ENCODE results near the gene DYNC1H1.
A peak's percentile ranks its signal among the peaks of the same experiment; 100 is the strongest.
"Not testable (repeated sequence)": the region's sequence is repeated elsewhere in the genome, so short reads cannot be mapped to it uniquely, and the experiment has no call there.

The DYNC1H1 gene

GRCh38 chr14:102063808-102064429 is 99.5 kb downstream of the DYNC1H1 start:
- no peak for DNase-seq (ENCODE audit: low read depth, low spot score)

- not testable (repeated sequence) for DNase-seq (ENCODE audit: low read depth, low spot score)
Observed at GRCh38 chr14:102064590-102064989, 100.2 kb downstream of the DYNC1H1 start.

GRCh38 chr14:102066041-102066451 is 101.7 kb downstream of the DYNC1H1 start:
- no peak for DNase-seq (ENCODE audit: low read depth, low spot score)

GRCh38 chr14:102071283-102071998 is 107.1 kb downstream of the DYNC1H1 start:
- DNase-seq (ENCODE audit: low read depth, low spot score) = no peak

GRCh38 chr14:102074415-102074964 is 110.1 kb downstream of the DYNC1H1 start:
- DNase-seq (ENCODE audit: low read depth, low spot score) = no peak

GRCh38 chr14:102075155-102075554 is 110.8 kb downstream of the DYNC1H1 start:
- DNase-seq (ENCODE audit: low read depth, low spot score) = no peak

- no peak for DNase-seq (ENCODE audit: low read depth, low spot score)
Observed at GRCh38 chr14:102077382-102077709, 113.0 kb downstream of the DYNC1H1 start.

- DNase-seq (ENCODE audit: low read depth, low spot score) = not testable (repeated sequence)
Observed at GRCh38 chr14:102078361-102078791, 114.0 kb downstream of the DYNC1H1 start.

- DNase-seq (ENCODE audit: low read depth, low spot score) = no peak
Observed at GRCh38 chr14:102078831-102079699, 114.7 kb downstream of the DYNC1H1 start.

GRCh38 chr14:102079700-102079979 is 115.3 kb downstream of the DYNC1H1 start:
- DNase-seq (ENCODE audit: low read depth, low spot score) = no peak

- DNase-seq (ENCODE audit: low read depth, low spot score) = no peak
Observed at GRCh38 chr14:102080183-102081080, 116.1 kb downstream of the DYNC1H1 start.

GRCh38 chr14:102081231-102082080 is 117.1 kb downstream of the DYNC1H1 start:
- DNase-seq (ENCODE audit: low read depth, low spot score) = no peak

GRCh38 chr14:102084522-102084921 is 120.1 kb downstream of the DYNC1H1 start:
- DNase-seq (ENCODE audit: low read depth, low spot score) = not testable (repeated sequence)

GRCh38 chr14:102084931-102085330 is 120.6 kb downstream of the DYNC1H1 start:
- no peak for DNase-seq (ENCODE audit: low read depth, low spot score)

- no peak for DNase-seq (ENCODE audit: low read depth, low spot score)
Observed at GRCh38 chr14:102085488-102085887, 121.1 kb downstream of the DYNC1H1 start.

GRCh38 chr14:102085948-102086708 is 121.8 kb downstream of the DYNC1H1 start:
- no peak for DNase-seq (ENCODE audit: low read depth, low spot score)

GRCh38 chr14:102086709-102086971 is 122.3 kb downstream of the DYNC1H1 start:
- DNase-seq (ENCODE audit: low read depth, low spot score) = no peak

GRCh38 chr14:102086972-102087761 is 122.8 kb downstream of the DYNC1H1 start, which contains the start of gene HSP90AA1:
Gene HSP90AA1 (minus strand): TSS chr14:102087044. CDS start chr14:102086378, 666 bp downstream.
- peak; percentile 86 for DNase-seq (ENCODE audit: low read depth, low spot score)

- DNase-seq (ENCODE audit: low read depth, low spot score) = no peak
Observed at GRCh38 chr14:102087762-102088011, 123.3 kb downstream of the DYNC1H1 start.

Measured in activated naive CD8-positive, alpha-beta T cell treated with anti-CD3 and anti-CD28 coated beads, Interleukin-2, amount 50 U/mL, for 16 hours (primary cell).